H1 (cell line): ENCODE data around the gene RCAN3. TPM values are rescaled to one million over a fixed set of nuclear protein-coding genes. Genes with fewer than 3 reads are reported as not detected.

ENCODE experiments used
- CTCF ChIA-PET: fragments of 300-600 bp; sonication (Branson Sonifier 250); formaldehyde crosslinking; loops from one replicate; lab custom pipeline; 2021; ENCODE audit not compliant: partially characterized antibody; lab: Charles Lee
- POLR2A ChIA-PET: fragments of 300-600 bp; sonication (Branson Sonifier 250); formaldehyde crosslinking; loops from one replicate; lab custom pipeline; 2021; ENCODE audit warnings: inconsistent platforms; ENCODE audit not compliant: partially characterized antibody; lab: Charles Lee
- DNase-seq, 2 experiments: peaks; one replicate each; pipeline versions ENCODE4 v3.0.0 to v3.0.0-alpha.2; 2010 to 2022; ENCODE audit warnings: low spot score in 2 of 2, low read depth in 1 of 2, mixed read lengths in 1 of 2
- FAIRE-seq: peaks from 2 replicates; lab custom pipeline; 2011; peaks lifted over from hg19 to GRCh38; lab: Jason Lieb, UNC
- H2AFZ ChIP-seq: 2 replicates; pipeline ENCODE4 v1.8.1; 2012; ENCODE audit warnings: low read length, inconsistent platforms
- H2AK5ac ChIP-seq: 2 replicates; pipeline ENCODE4 v1.6.1; 2013; ENCODE audit warnings: low read depth, low read length
- H2BK120ac ChIP-seq: replicated peaks from 2 replicates; pipeline ENCODE3; 2013; ENCODE audit warnings: low read depth, low read length, inconsistent platforms
- H2BK12ac ChIP-seq: 2 replicates; pipeline ENCODE4 v1.6.1; 2013; ENCODE audit warnings: low read depth, low read length
- H2BK15ac ChIP-seq: 2 replicates; pipeline ENCODE4 v1.6.1; 2013; ENCODE audit warnings: low read length
- H2BK20ac ChIP-seq: 2 replicates; pipeline ENCODE4 v1.6.1; 2013; ENCODE audit warnings: low read length
- H2BK5ac ChIP-seq: 2 replicates; pipeline ENCODE4 v1.6.1; 2013; ENCODE audit warnings: low read depth, low read length
- H3K14ac ChIP-seq: 2 replicates; pipeline ENCODE4 v1.6.1; 2013; ENCODE audit warnings: inconsistent platforms; ENCODE audit not compliant: insufficient read length
- H3K18ac ChIP-seq: 2 replicates; pipeline ENCODE4 v1.6.1; 2013; ENCODE audit warnings: low read length; ENCODE audit errors: extremely low read depth
- H3K23ac ChIP-seq: 2 replicates; pipeline ENCODE4 v1.6.1; 2013; ENCODE audit warnings: inconsistent platforms; ENCODE audit not compliant: insufficient read length
- H3K23me2 ChIP-seq: 2 replicates; pipeline ENCODE4 v1.6.1; 2013; ENCODE audit warnings: low read depth, low read length
- H3K27ac ChIP-seq: 2 replicates; pipeline ENCODE4 v1.6.1; 2011; ENCODE audit warnings: low read depth, low read length, inconsistent platforms
- H3K27me3 ChIP-seq, 4 experiments: replicated peaks in 1 of 4; 1 replicate in 1 of 4; 2 replicates in 3 of 4; pipeline versions ENCODE4 v1.6.1 to v1.8.1; 2011 to 2013; ENCODE audit warnings: low read length in 3 of 4, mild to moderate bottlenecking in 3 of 4, inconsistent platforms in 2 of 4, mixed read lengths in 2 of 4, moderate library complexity in 1 of 4; ENCODE audit not compliant: control insufficient read depth in 3 of 4, insufficient read depth in 3 of 4; ENCODE audit errors: extremely low read depth in 1 of 4
- H3K36me3 ChIP-seq, 4 experiments: 2 replicates each; pipeline versions ENCODE4 v1.6.1 to v1.8.1; 2011 to 2013; ENCODE audit warnings: mild to moderate bottlenecking in 4 of 4, low read length in 3 of 4, moderate library complexity in 2 of 4, control low read depth in 1 of 4, inconsistent platforms in 1 of 4; ENCODE audit not compliant: insufficient read depth in 4 of 4, control insufficient read depth in 2 of 4
- H3K4ac ChIP-seq: replicated peaks from 2 replicates; pipeline ENCODE3; 2013; ENCODE audit warnings: low read length, low read depth, mixed read lengths, inconsistent platforms; ENCODE audit not compliant: insufficient read length
- H3K4me1 ChIP-seq, 4 experiments: replicated peaks in 1 of 4; 1 replicate in 1 of 4; 2 replicates in 3 of 4; pipeline versions ENCODE4 v1.6.1 to v1.8.1; 2011 to 2013; ENCODE audit warnings: low read length in 3 of 4, inconsistent platforms in 2 of 4, mixed read lengths in 1 of 4; ENCODE audit not compliant: insufficient read depth in 4 of 4, control insufficient read depth in 3 of 4
- H3K4me2 ChIP-seq, 2 experiments: 2 replicates each; pipeline versions ENCODE4 v1.6.1 to v1.8.1; 2011 to 2013; ENCODE audit warnings: low read depth in 2 of 2, low read length in 2 of 2, control low read depth in 1 of 2, inconsistent platforms in 1 of 2, mild to moderate bottlenecking in 1 of 2; ENCODE audit not compliant: insufficient read depth in 1 of 2
- H3K4me3 ChIP-seq, 4 experiments: fragments of 200-600, 300-600 bp in 1 of 4; sonication (generic), shearing (Covaris generic), sonication (Bioruptor Twin) in 1 of 4; 2 replicates each; pipeline versions ENCODE4 v1.5.1 to v1.8.1; 2011 to 2016; ENCODE audit warnings: low read length in 4 of 4, low read depth in 3 of 4, control low read depth in 2 of 4, inconsistent platforms in 2 of 4, mild to moderate bottlenecking in 2 of 4, mixed read lengths in 1 of 4, moderate library complexity in 1 of 4; ENCODE audit not compliant: insufficient read depth in 2 of 4; ENCODE audit errors: extremely low read depth in 1 of 4
- H3K56ac ChIP-seq: replicated peaks from 2 replicates; pipeline ENCODE3; 2013; ENCODE audit warnings: low read depth, mild to moderate bottlenecking, mixed read lengths, low read length, inconsistent platforms; ENCODE audit not compliant: insufficient read length
- H3K79me1 ChIP-seq: 2 replicates; pipeline ENCODE4 v1.6.1; 2013; ENCODE audit warnings: low read depth, low read length, control low read depth
- H3K79me2 ChIP-seq, 2 experiments: 2 replicates each; pipeline versions ENCODE4 v1.6.1 to v1.8.1; 2012 to 2013; ENCODE audit warnings: low read length in 2 of 2, mild to moderate bottlenecking in 2 of 2, inconsistent platforms in 1 of 2; ENCODE audit not compliant: insufficient read depth in 2 of 2, control insufficient read depth in 1 of 2
- H3K9ac ChIP-seq, 4 experiments: replicated peaks in 1 of 4; 1 replicate in 1 of 4; 2 replicates in 3 of 4; pipeline versions ENCODE4 v1.6.1 to v1.8.1; 2011 to 2013; ENCODE audit warnings: low read depth in 3 of 4, low read length in 3 of 4, control low read depth in 2 of 4, mild to moderate bottlenecking in 2 of 4, moderate library complexity in 2 of 4, inconsistent platforms in 1 of 4; ENCODE audit errors: extremely low read depth in 1 of 4
- H3K9me3 ChIP-seq, 2 experiments: 2 replicates each; pipeline versions ENCODE4 v1.6.1 to v1.8.1; 2012 to 2013; ENCODE audit warnings: mild to moderate bottlenecking in 2 of 2, moderate library complexity in 2 of 2, control low read depth in 1 of 2, inconsistent platforms in 1 of 2, low read depth in 1 of 2, low read length in 1 of 2, mixed read lengths in 1 of 2; ENCODE audit not compliant: insufficient read depth in 2 of 2
- H4K20me1 ChIP-seq, 2 experiments: replicated peaks in 1 of 2; 2 replicates each; pipeline versions ENCODE3 to v1.8.1; 2011 to 2013; ENCODE audit warnings: inconsistent platforms in 2 of 2, low read length in 2 of 2, mild to moderate bottlenecking in 1 of 2; ENCODE audit not compliant: insufficient read depth in 2 of 2, control insufficient read depth in 1 of 2
- H4K5ac ChIP-seq: 2 replicates; pipeline ENCODE4 v1.6.1; 2013; ENCODE audit warnings: low read length, low read depth, mixed read lengths, inconsistent platforms; ENCODE audit not compliant: insufficient read length
- H4K8ac ChIP-seq: 2 replicates; pipeline ENCODE4 v1.8.0; 2013; ENCODE audit warnings: mild to moderate bottlenecking, moderate library complexity, low read length, inconsistent platforms; ENCODE audit not compliant: insufficient read depth; ENCODE audit errors: extremely low read depth
- H4K91ac ChIP-seq: replicated peaks from 2 replicates; pipeline ENCODE3; 2013; ENCODE audit warnings: low read length, mixed read lengths, inconsistent platforms; ENCODE audit not compliant: insufficient read length
- CBX8 ChIP-seq: fragments of 300-800, 300-1000 bp; sonication (generic); IDR thresholded peaks from 2 replicates; pipeline ENCODE4 v1.7.1; 2016; ENCODE audit warnings: low read depth, low read length, borderline replicate concordance
- CTBP2 ChIP-seq: IDR thresholded peaks from 2 replicates; pipeline ENCODE4 v1.7.0; 2011; ENCODE audit warnings: borderline replicate concordance, mild to moderate bottlenecking, moderate library complexity, mixed read lengths, low read length; ENCODE audit not compliant: insufficient read depth, insufficient read length
- EZH2 ChIP-seq: fragments of 200-600 bp; sonication (generic); IDR thresholded peaks from 2 replicates; pipeline ENCODE4 v1.7.1; 2012; ENCODE audit warnings: low read depth, mild to moderate bottlenecking, moderate library complexity, low read length, inconsistent platforms; ENCODE audit not compliant: severe bottlenecking
- HDAC2 ChIP-seq, 2 experiments: fragments of 300-600 bp in 1 of 2; sonication (generic) in 1 of 2; IDR thresholded peaks; 2 replicates each; pipeline ENCODE4 v1.6.1; 2011 to 2012; ENCODE audit warnings: low read depth in 2 of 2, low read length in 2 of 2, mild to moderate bottlenecking in 2 of 2, moderate library complexity in 2 of 2, borderline replicate concordance in 1 of 2, inconsistent platforms in 1 of 2
- KDM4A ChIP-seq: IDR thresholded peaks from one replicate; pipeline ENCODE4 v1.7.1; 2012; ENCODE audit warnings: low read depth, mild to moderate bottlenecking, moderate library complexity, low read length, inconsistent platforms; ENCODE audit not compliant: severe bottlenecking
- KDM5A ChIP-seq: fragments of 200-600 bp; IDR thresholded peaks from 2 replicates; pipeline ENCODE4 v1.7.1; 2012; ENCODE audit warnings: mild to moderate bottlenecking, low read length, inconsistent platforms, mixed read lengths
- RNF2 ChIP-seq: fragments of 200-900, 300-1000 bp; sonication (generic); IDR thresholded peaks from 2 replicates; pipeline ENCODE4 v1.7.1; 2016; ENCODE audit warnings: borderline replicate concordance, low read depth, mild to moderate bottlenecking, antibody characterized with exemption, low read length; ENCODE audit not compliant: poor library complexity, severe bottlenecking; ENCODE audit errors: missing control alignments
- SIN3A ChIP-seq, 2 experiments: IDR thresholded peaks in 1 of 2; conservative IDR thresholded peaks in 1 of 2; 2 replicates each; pipeline ENCODE4 v1.6.1; 2011 to 2012; ENCODE audit warnings: low read length in 2 of 2, improper control_type of control experiment in 1 of 2, low read depth in 1 of 2, mild to moderate bottlenecking in 1 of 2
- SIX5 ChIP-seq: IDR thresholded peaks from 2 replicates; pipeline ENCODE4 v1.6.1; 2011; ENCODE audit warnings: mild to moderate bottlenecking, low read depth, low read length
- SP2 ChIP-seq: IDR thresholded peaks from 2 replicates; pipeline ENCODE4 v1.6.1; 2012; ENCODE audit warnings: mild to moderate bottlenecking, low read length, inconsistent platforms
- SP4 ChIP-seq: IDR thresholded peaks from 2 replicates; pipeline ENCODE4 v1.6.1; 2012; ENCODE audit warnings: low read length, inconsistent platforms
- SRF ChIP-seq: IDR thresholded peaks from 2 replicates; pipeline ENCODE4 v1.6.1; 2011; ENCODE audit warnings: mild to moderate bottlenecking, low read depth, low read length, moderate library complexity
- TAF1 ChIP-seq: IDR thresholded peaks from 2 replicates; pipeline ENCODE4 v1.6.1; 2011; ENCODE audit warnings: mild to moderate bottlenecking, low read depth, low read length
- TCF12 ChIP-seq: IDR thresholded peaks from 2 replicates; pipeline ENCODE4 v1.6.1; 2011; ENCODE audit warnings: low read depth, mild to moderate bottlenecking, low read length
- WGBS, 2 experiments: shearing (Covaris generic) in 1 of 2; methylation state at CpG; one replicate each; pipeline versions ENCODE4 v1.1.6 to v1.1.7; 2013 to 2015; ENCODE audit warnings: low lambda C conversion rate in 2 of 2, mixed read lengths in 2 of 2, inconsistent platforms in 1 of 2, low coverage in 1 of 2, missing lambda C conversion rate in 1 of 2; ENCODE audit not compliant: insufficient replicate concordance in 2 of 2, insufficient coverage in 1 of 2, insufficient read length in 1 of 2; ENCODE audit errors: extremely low coverage in 1 of 2, missing lambda C conversion rate in 1 of 2; 5-methylcytosine and 5-hydroxymethylcytosine counted together
- polyA plus RNA-seq, 7 experiments: library from polyadenylated mRNA; depleted of rRNA in 3 of 7; stranded (reverse) in 5 of 7; unstranded in 2 of 7; fragments of >200 nt in 5 of 7; fragments of 200-250 nt in 2 of 7; gene quantifications; 1 replicate in 5 of 7; 2 replicates in 1 of 7; 4 replicates in 1 of 7; pipeline versions ENCODE4 v1.2.1 to v1.2.3, GENCODE V29; 2011 to 2013; ENCODE audit warnings: missing spikeins in 2 of 7, mixed read lengths in 2 of 7
- total RNA-seq: library from RNA; stranded (reverse); fragmentation: NEBNext Ultra II Directional; extraction: Animal tissue kit (Norgen Biotek cat#: 25700); gene quantifications from 2 replicates; pipeline ENCODE4 v1.2.1, GENCODE V29; 2021

The RCAN3 gene
- total and polyA plus RNA-seq, 2 of the 8 experiments (the other 6 are each of a cell fraction or from before 2014, with no cell fraction given) = 5.6 to 16.6 TPM

DNA sequence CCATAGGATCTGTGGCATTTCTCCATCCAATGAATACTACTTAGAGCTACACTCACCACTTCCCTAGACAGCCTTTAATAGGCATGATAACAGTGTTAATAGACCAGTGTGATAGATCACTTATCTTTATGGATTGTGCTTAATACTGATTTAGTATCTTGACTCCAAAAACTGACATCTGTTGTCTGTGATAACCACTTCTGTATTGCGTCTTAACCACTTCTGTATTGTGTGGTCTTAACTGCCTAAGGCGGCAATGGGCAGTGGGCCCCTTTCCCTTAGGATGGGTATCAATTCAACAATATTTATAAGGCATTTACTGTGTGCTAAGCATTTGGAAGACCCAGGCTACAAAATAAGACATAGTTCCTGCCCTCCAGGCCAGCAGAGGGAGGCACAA, 32.0 kb upstream of the RCAN3 start:
- DNase-seq = no peak
- FAIRE-seq = no peak
- H3K56ac ChIP-seq = no peak overlapping the region
- TF ChIP-seq SIX5 (no peak), RNF2 (no peak), KDM5A (no peak), HDAC2 (IDR thresholded peaks at IDR 0.05; ENCODE audit: borderline replicate concordance in 1 of 2, low read depth in 2 of 2, low read length in 2 of 2) (no peak), SP2 (no peak), CBX8 (no peak), CTBP2 (no peak), TAF1 (no peak), SRF (no peak), SIN3A (conservative IDR thresholded peaks at IDR 0.05 in 1 of 2, IDR thresholded peaks at IDR 0.05 in 1 of 2; ENCODE audit: low read depth in 1 of 2, low read length in 2 of 2) (no peak), SP4 (no peak), TCF12 (no peak), EZH2 (no peak), KDM4A (no peak)

More for the DNA sequence above, 32.0 kb upstream of the RCAN3 start:
- Histone ChIP-seq H4K5ac (no peak overlapping the region), H2BK20ac (no peak overlapping the region), H4K8ac (no peak overlapping the region), H4K20me1 (no peaks in the 10 kb centered on the region), H2BK15ac (no peak overlapping the region), H3K9ac (no peak overlapping the region), H2BK12ac (no peak overlapping the region), H3K4me2 (no peak overlapping the region), H2AFZ (no peak overlapping the region), H4K91ac (no peak overlapping the region), H2BK120ac (no peak overlapping the region), H3K27ac (no peak overlapping the region), H3K4me3 (no peak overlapping the region), H3K4me1 (peaks cover under 1 to 6% (median 3%) of the 10 kb centered on the region in 4 experiments; a peak in 4 of 7 replicates), H3K36me3 (no peaks in the 10 kb centered on the region), H3K9me3 (peaks cover 0 to 3% of the 10 kb centered on the region in 2 experiments; a peak in 1 of 4 replicates), H2BK5ac (no peak overlapping the region), H3K23me2 (no peaks in the 10 kb centered on the region), H3K4ac (no peak overlapping the region), H3K18ac (no peak overlapping the region), H3K23ac (no peak overlapping the region), H3K14ac (no peak overlapping the region), H3K27me3 (no peaks in the 10 kb centered on the region), H3K79me1 (no peaks in the 10 kb centered on the region), H3K79me2 (no peaks in the 10 kb centered on the region), H2AK5ac (no peak overlapping the region)
- WGBS, 2 experiments = 86% methylated on average over 2 of the region's 2 CpGs; no CpG with 5 or more reads in 1 of the 2 experiments
- CTCF ChIA-PET = interaction anchor here (1.4 to 2.6 kb wide), 2 partner anchors 11 to 13 kb away, joined by 4 to 9 read pairs; no protein-coding TSS in a partner anchor
- POLR2A ChIA-PET = interaction anchor here (1.3 kb wide), 1 partner anchor 11 kb away, joined by 4 read pairs; no protein-coding TSS in a partner anchor
